T-cell (primary cell): ENCODE measurements around the gene NDE1. TPM values are rescaled to one million over a fixed set of nuclear protein-coding genes. Genes with fewer than 3 reads are reported as not detected.

ENCODE experiments used
- ATAC-seq, 4 experiments: fragments of 200-7000 bp in 3 of 4; fragments of 150-1000 bp in 1 of 4; cut with Tn5 transposase; replicated peaks in 1 of 4; 1 replicate in 3 of 4; 2 replicates in 1 of 4; pipeline ENCODE4 v1.10.0; 2021; ENCODE audit warnings: moderate library complexity in 3 of 4, mild to moderate bottlenecking in 2 of 4, moderate number of reproducible peaks in 1 of 4
- CTCF ChIA-PET, 2 donors: fragments of 300-600 bp; sonication (Branson Sonifier 250); formaldehyde crosslinking; loops; one replicate each; lab custom pipeline; 2022; ENCODE audit warnings: antibody characterized with exemption in 2 of 2; lab: Charles Lee
- POLR2A ChIA-PET, 2 donors: fragments of 300-600 bp; sonication (Branson Sonifier 250); formaldehyde crosslinking; loops; one replicate each; lab custom pipeline; 2022; ENCODE audit warnings: antibody characterized with exemption in 2 of 2; lab: Charles Lee
- DNase-seq, 35 experiments: peaks; one replicate each; pipeline versions ENCODE4 v3.0.0 to v3.0.0-alpha.2; 2013 to 2023
- H3K27ac ChIP-seq: one replicate; pipeline ENCODE4 v1.5.1; 2013; ENCODE audit warnings: low read length
- H3K27me3 ChIP-seq, 2 experiments: replicated peaks in 1 of 2; 1 replicate in 1 of 2; 2 replicates in 1 of 2; pipeline versions ENCODE4 v1.6.1 to v1.7.0; 2013; ENCODE audit warnings: low read length in 1 of 2, mixed read lengths in 1 of 2; ENCODE audit not compliant: control insufficient read depth in 2 of 2, insufficient read depth in 2 of 2; ENCODE audit errors: extremely low read depth in 1 of 2
- H3K36me3 ChIP-seq, 2 donors: 1 replicate in 1 of 2; 2 replicates in 1 of 2; pipeline versions ENCODE4 v1.6.1 to v1.7.0; 2013; ENCODE audit warnings: low read length in 1 of 2; ENCODE audit not compliant: control insufficient read depth in 2 of 2, insufficient read depth in 1 of 2; ENCODE audit errors: extremely low read depth in 1 of 2
- H3K4me1 ChIP-seq, 2 experiments: 1 replicate in 1 of 2; 2 replicates in 1 of 2; pipeline versions ENCODE4 v1.6.1 to v1.7.0; 2013; ENCODE audit warnings: low read length in 2 of 2, mixed read lengths in 1 of 2; ENCODE audit not compliant: insufficient read depth in 2 of 2, control insufficient read depth in 1 of 2; ENCODE audit errors: extremely low read depth in 1 of 2
- H3K4me3 ChIP-seq, 2 donors: 1 replicate in 1 of 2; 2 replicates in 1 of 2; pipeline versions ENCODE4 v1.5.1 to v1.7.0; 2013; ENCODE audit warnings: mild to moderate bottlenecking in 2 of 2, low read length in 1 of 2, moderate library complexity in 1 of 2; ENCODE audit not compliant: control insufficient read depth in 1 of 2; ENCODE audit errors: extremely low read depth in 1 of 2
- H3K9me3 ChIP-seq: 2 replicates; pipeline ENCODE4 v1.7.0; 2013
- H3K27ac Mint-ChIP-seq, 2 donors: one replicate each; pipeline ENCODE4 v1.8.0; 2020 to 2021; ENCODE audit warnings: mild to moderate bottlenecking in 2 of 2, mixed read lengths in 2 of 2
- H3K27me3 Mint-ChIP-seq, 2 donors: one replicate each; pipeline ENCODE4 v1.8.0; 2021 to 2022; ENCODE audit warnings: mixed read lengths in 2 of 2
- H3K36me3 Mint-ChIP-seq: one replicate; pipeline ENCODE4 v1.8.0; 2021; ENCODE audit warnings: mixed read lengths
- H3K4me1 Mint-ChIP-seq, 3 donors: one replicate each; pipeline ENCODE4 v1.8.0; 2020 to 2022; ENCODE audit warnings: mixed read lengths in 3 of 3, mild to moderate bottlenecking in 1 of 3
- H3K4me3 Mint-ChIP-seq, 3 donors: one replicate each; pipeline ENCODE4 v1.8.0; 2020 to 2022; ENCODE audit warnings: mild to moderate bottlenecking in 3 of 3, mixed read lengths in 3 of 3, moderate library complexity in 3 of 3
- H3K9me3 Mint-ChIP-seq, 3 donors: one replicate each; pipeline ENCODE4 v1.8.0; 2020 to 2022; ENCODE audit warnings: mixed read lengths in 3 of 3
- WGBS: methylation state at CpG from one replicate; pipeline ENCODE4 v1.1.5; 2013; ENCODE audit warnings: missing lambda C conversion rate; ENCODE audit not compliant: insufficient coverage; 5-methylcytosine and 5-hydroxymethylcytosine counted together
- total RNA-seq, 35 experiments: library from RNA in 6 of 35; stranded (reverse) in 6 of 35; fragments of 120-200 nt in 1 of 35; gene quantifications; one replicate each; pipeline versions ENCODE4 v1.2.1 to v1.2.4 and lab custom pipeline; 2013 to 2026

The NDE1 gene
- total RNA-seq, 5 donors from 2014 or later (not counting 1 experiment from before 2014, with no cell fraction given): 90.8 to 110 (median 103) TPM

- Histone ChIP-seq H3K27me3 (no peaks in the 10 kb centered on the region), H3K27ac (no peak overlapping the region), H3K4me3 (no peak overlapping the region), H3K4me1 (peaks cover 0 to 2% of the 10 kb centered on the region in 2 experiments), H3K36me3 (peaks cover 5 to 46% of the 10 kb centered on the region in 2 donors), H3K9me3 (no peaks in the 10 kb centered on the region)
- DNase-seq: no peak
- peaks cover 2 to 24% (median 6%) of the 10 kb centered on the region in 3 donors for H3K4me1 Mint-ChIP-seq
- WGBS: 97% methylated on average over 16 of the region's 29 CpGs
- ChIA-PET POLR2A (no interaction called here), CTCF (interaction anchor here in 1 of 2 donors (0.6 kb wide), 1 partner anchor 284 kb away, joined by 3 read pairs; no protein-coding TSS in a partner anchor)
- no peak overlapping the region for H3K4me3 Mint-ChIP-seq
- H3K36me3 Mint-ChIP-seq: peaks cover 33% of the 10 kb centered on the region
- ATAC-seq: no peak
- peak overlapping the region in 1 of 2 donors; percentile 22 for H3K27ac Mint-ChIP-seq
- H3K9me3 Mint-ChIP-seq: no peaks in the 10 kb centered on the region
- no peaks in the 10 kb centered on the region for H3K27me3 Mint-ChIP-seq
Measured at GRCh38 chr16:15714393-15715172, 64.5 kb downstream of the NDE1 start.

DNA sequence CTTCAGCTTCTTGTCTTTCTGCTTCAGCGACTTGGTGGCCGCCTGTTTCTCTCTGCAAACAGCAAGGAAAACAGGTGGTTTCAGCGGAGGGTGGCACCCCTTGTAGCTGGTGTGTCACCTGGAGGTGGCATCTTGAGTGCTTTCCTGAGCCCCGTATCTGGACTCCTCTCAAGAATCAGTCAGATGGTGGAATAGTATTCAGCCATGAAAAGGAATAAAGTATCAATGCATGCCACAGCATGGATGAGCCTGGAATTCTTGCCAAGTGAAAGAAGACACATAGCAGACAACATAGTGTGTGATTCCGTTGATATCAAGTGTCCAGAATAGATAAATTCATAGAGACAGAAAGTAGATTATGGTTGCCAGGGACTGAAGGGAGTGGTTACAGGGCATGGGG lies 65.2 kb downstream of the NDE1 start:
- ChIA-PET POLR2A (no interaction called here), CTCF (no interaction called here)
- 94% methylated on average over 5 of the region's 5 CpGs for WGBS
- H3K36me3 Mint-ChIP-seq: peaks cover 37% of the 10 kb centered on the region
- H3K27ac Mint-ChIP-seq: no peak overlapping the region
- peaks cover 2 to 24% (median 6%) of the 10 kb centered on the region in 3 donors for H3K4me1 Mint-ChIP-seq
- no peaks in the 10 kb centered on the region for H3K27me3 ChIP-seq
- H3K4me3 Mint-ChIP-seq: no peak overlapping the region
- H3K9me3 ChIP-seq: no peaks in the 10 kb centered on the region
- H3K4me3 ChIP-seq: no peak overlapping the region
- DNase-seq: no peak
- peaks cover 9 to 47% of the 10 kb centered on the region in 2 donors for H3K36me3 ChIP-seq
- no peak for ATAC-seq
- H3K4me1 ChIP-seq: peaks cover 0 to 2% of the 10 kb centered on the region in 2 experiments
- no peaks in the 10 kb centered on the region for H3K27me3 Mint-ChIP-seq
- H3K9me3 Mint-ChIP-seq: no peaks in the 10 kb centered on the region
- H3K27ac ChIP-seq: no peak overlapping the region

GRCh38 chr16:15716694-15717447 lies 66.8 kb downstream of the NDE1 start:
- CTCF ChIA-PET: interaction anchor here in 1 of 2 donors (0.6 kb wide), 1 partner anchor 11 kb away, joined by 3 read pairs; no protein-coding TSS in a partner anchor
- no peaks in the 10 kb centered on the region for H3K9me3 ChIP-seq
- Mint-ChIP-seq H3K4me1 (peaks cover 2 to 21% (median 6%) of the 10 kb centered on the region in 3 donors), H3K4me3 (no peak overlapping the region), H3K9me3 (no peaks in the 10 kb centered on the region), H3K27me3 (no peaks in the 10 kb centered on the region), H3K27ac (no peak overlapping the region), H3K36me3 (peaks cover 45% of the 10 kb centered on the region)
- POLR2A ChIA-PET: no interaction called here
- H3K4me3 ChIP-seq: no peak overlapping the region
- ATAC-seq (no peak), DNase-seq (no peak)
- H3K27ac ChIP-seq: no peak overlapping the region
- WGBS: 98% methylated on average over 17 of the region's 23 CpGs
- no peaks in the 10 kb centered on the region for H3K4me1 ChIP-seq
- no peaks in the 10 kb centered on the region for H3K27me3 ChIP-seq
- H3K36me3 ChIP-seq: peaks cover 11 to 53% of the 10 kb centered on the region in 2 donors

GRCh38 chr16:15721018-15721417 lies 71.0 kb downstream of the NDE1 start:
- no peaks in the 10 kb centered on the region for H3K9me3 Mint-ChIP-seq
- ChIA-PET CTCF (interaction anchor here in 1 of 2 donors (0.6 kb wide), 1 partner anchor 106 kb away, joined by 3 read pairs; no protein-coding TSS in a partner anchor), POLR2A (interaction anchor here in 1 of 2 donors (0.5 to 0.6 kb wide), 2 partner anchors 40 to 181 kb away, joined by 3 to 7 read pairs; no protein-coding TSS in a partner anchor)
- H3K4me1 Mint-ChIP-seq: no peaks in the 10 kb centered on the region
- H3K36me3 Mint-ChIP-seq: peaks cover 53% of the 10 kb centered on the region
- H3K27me3 ChIP-seq: no peaks in the 10 kb centered on the region
- no peaks in the 10 kb centered on the region for H3K27me3 Mint-ChIP-seq
- ATAC-seq (no peak), DNase-seq (no peak)
- peaks cover 24 to 67% of the 10 kb centered on the region in 2 donors for H3K36me3 ChIP-seq
- H3K4me3 ChIP-seq: no peak overlapping the region
- no peaks in the 10 kb centered on the region for H3K9me3 ChIP-seq
- WGBS: 99% methylated on average over 13 of the region's 14 CpGs
- H3K27ac Mint-ChIP-seq: no peak overlapping the region
- no peaks in the 10 kb centered on the region for H3K4me1 ChIP-seq
- H3K27ac ChIP-seq: no peak overlapping the region
- H3K4me3 Mint-ChIP-seq: no peak overlapping the region

DNA sequence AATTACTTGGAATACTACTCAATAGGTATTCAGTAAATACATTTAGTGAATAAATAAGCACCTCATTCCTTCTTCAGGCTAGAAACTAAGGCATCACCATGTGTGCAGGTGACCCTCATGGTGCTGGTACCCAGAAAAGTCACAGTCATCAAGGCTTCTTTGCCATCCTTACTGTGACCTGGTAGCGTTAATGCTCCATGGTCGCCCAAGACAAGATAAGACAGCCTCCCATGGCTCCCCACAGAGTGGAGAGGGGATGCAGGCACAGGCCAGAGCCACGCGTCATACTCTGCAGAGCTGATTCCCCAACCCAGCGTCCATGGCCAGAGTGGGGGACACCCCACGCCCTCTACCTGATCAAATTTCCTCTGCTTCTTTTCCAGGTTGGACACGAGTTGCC lies 73.8 kb downstream of the NDE1 start:
- Histone ChIP-seq H3K9me3 (no peaks in the 10 kb centered on the region), H3K36me3 (peaks cover 25 to 52% of the 10 kb centered on the region in 2 donors), H3K27ac (no peak overlapping the region), H3K4me1 (no peaks in the 10 kb centered on the region), H3K27me3 (no peaks in the 10 kb centered on the region), H3K4me3 (no peak overlapping the region)
- CTCF ChIA-PET: interaction anchor here in 1 of 2 donors (0.5 kb wide), 1 partner anchor 260 kb away, joined by 9 read pairs; no protein-coding TSS in a partner anchor
- Mint-ChIP-seq H3K4me3 (no peak overlapping the region), H3K9me3 (no peaks in the 10 kb centered on the region), H3K27me3 (no peaks in the 10 kb centered on the region), H3K27ac (no peak overlapping the region), H3K36me3 (peaks cover 55% of the 10 kb centered on the region), H3K4me1 (no peaks in the 10 kb centered on the region)
- ATAC-seq (no peak), DNase-seq (no peak)
- POLR2A ChIA-PET: no interaction called here
- WGBS: 88% methylated on average over 5 of the region's 7 CpGs

DNA sequence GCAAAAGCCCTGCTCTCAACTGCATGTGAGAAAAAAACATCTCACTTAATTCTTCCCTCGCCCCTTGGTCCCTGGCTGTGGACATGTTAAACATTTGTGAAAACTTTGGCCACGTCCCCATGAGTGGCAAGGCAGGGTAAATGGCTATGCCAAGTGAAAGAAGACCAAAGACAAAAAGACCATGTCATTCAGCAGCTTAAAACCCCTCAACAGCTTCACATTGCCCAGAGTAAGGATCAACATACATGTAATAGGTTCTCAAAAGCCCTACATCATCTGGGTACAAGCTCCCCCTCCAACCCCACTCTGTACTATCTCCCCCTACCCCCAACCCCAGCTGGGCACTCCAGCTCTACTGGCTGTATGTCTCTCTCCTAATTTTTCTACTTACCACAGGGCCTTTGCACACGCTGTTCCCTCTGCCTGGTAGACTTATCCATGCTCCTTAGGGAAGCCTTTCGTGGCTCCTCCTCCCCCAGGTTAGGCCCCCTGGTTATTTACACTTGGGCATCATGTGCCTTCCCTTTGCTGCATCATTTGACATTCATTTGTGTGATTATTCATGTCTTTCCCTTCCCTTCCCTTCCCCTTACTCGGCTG lies 75.7 kb downstream of the NDE1 start:
- Mint-ChIP-seq H3K27me3 (no peaks in the 10 kb centered on the region), H3K4me3 (no peak overlapping the region), H3K36me3 (peaks cover 46% of the 10 kb centered on the region), H3K4me1 (no peaks in the 10 kb centered on the region), H3K27ac (no peak overlapping the region), H3K9me3 (no peaks in the 10 kb centered on the region)
- POLR2A ChIA-PET: no interaction called here
- no peak for DNase-seq
- H3K4me1 ChIP-seq: no peaks in the 10 kb centered on the region
- H3K9me3 ChIP-seq: no peaks in the 10 kb centered on the region
- H3K27ac ChIP-seq: no peak overlapping the region
- CTCF ChIA-PET: no interaction called here
- 100% methylated on average over 2 of the region's 5 CpGs for WGBS
- no peaks in the 10 kb centered on the region for H3K27me3 ChIP-seq
- no peak overlapping the region for H3K4me3 ChIP-seq
- ATAC-seq: no peak
- peaks cover 16 to 43% of the 10 kb centered on the region in 2 donors for H3K36me3 ChIP-seq
